Esophagus squamous epithelium (tissue), 4 donors: ENCODE results near the gene HDAC7.

Experiments used
- CTCF ChIP-seq, 6 experiments: fragments of 450-650 bp in 4 of 6; fragments of 200-600 bp in 2 of 6; sonication (generic) in 2 of 6; IDR thresholded peaks; one replicate each; pipeline ENCODE4 v1.5.1; 2016 to 2019; ENCODE audit warnings: antibody characterized with exemption in 6 of 6, mild to moderate bottlenecking in 4 of 6, moderate library complexity in 4 of 6
- POLR2A ChIP-seq, 4 donors: fragments of 450-650 bp; IDR thresholded peaks; one replicate each; pipeline ENCODE4 v1.6.1; 2017; ENCODE audit warnings: antibody characterized with exemption in 4 of 4, mild to moderate bottlenecking in 4 of 4, moderate library complexity in 3 of 4

GRCh38 chr12:47791874-47792273 lies 27.8 kb downstream of the HDAC7 start:
- TF ChIP-seq CTCF (IDR thresholded peaks at IDR 0.05) (no peak), POLR2A (IDR thresholded peaks at IDR 0.05) (no peak)
